Measurements from ENCODE around the gene DLG2.

DLG2 gene

GRCh38 chr11:83687787-83688186, 1939.4 kb downstream of the DLG2 start:
- H3K4me3 ChIP-seq (ENCODE audit: low read depth, low read length): no peak overlapping the region
- TF ChIP-seq CTCF (IDR thresholded peaks at IDR 0.05; ENCODE audit: control insufficient read depth, extremely low read depth, insufficient read depth): no peak
- no peak for DNase-seq (ENCODE audit: low read depth)

- no peak for DNase-seq (ENCODE audit: low read depth)
- no peak for TF ChIP-seq CTCF (IDR thresholded peaks at IDR 0.05; ENCODE audit: control insufficient read depth, extremely low read depth, insufficient read depth)
- no peak overlapping the region for H3K4me3 ChIP-seq (ENCODE audit: low read depth, low read length)
Measured at GRCh38 chr11:83685730-83686129, 1941.4 kb downstream of the DLG2 start.

GRCh38 chr11:83684071-83684470, 1943.1 kb downstream of the DLG2 start:
- TF ChIP-seq CTCF (IDR thresholded peaks at IDR 0.05; ENCODE audit: control insufficient read depth, extremely low read depth, insufficient read depth): no peak
- H3K4me3 ChIP-seq (ENCODE audit: low read depth, low read length): no peak overlapping the region
- DNase-seq (ENCODE audit: low read depth): no peak

- TF ChIP-seq CTCF (IDR thresholded peaks at IDR 0.05; ENCODE audit: control insufficient read depth, extremely low read depth, insufficient read depth): no peak
- H3K4me3 ChIP-seq (ENCODE audit: low read depth, low read length): no peak overlapping the region
- DNase-seq (ENCODE audit: low read depth): no peak
Measured at GRCh38 chr11:83682611-83682973, 1944.6 kb downstream of the DLG2 start.

- no peak for DNase-seq (ENCODE audit: low read depth)
- H3K4me3 ChIP-seq (ENCODE audit: low read depth, low read length): peak overlapping the region; percentile 36; the same call in 1 of the 2 replicates
- no peak for TF ChIP-seq CTCF (IDR thresholded peaks at IDR 0.05; ENCODE audit: control insufficient read depth, extremely low read depth, insufficient read depth)
Measured at GRCh38 chr11:83681906-83682610, 1945.1 kb downstream of the DLG2 start.

- H3K4me3 ChIP-seq (ENCODE audit: low read depth, low read length): peak overlapping the region; percentile 36
- peak; percentile 21 for DNase-seq (ENCODE audit: low read depth)
- TF ChIP-seq CTCF (IDR thresholded peaks at IDR 0.05; ENCODE audit: control insufficient read depth, extremely low read depth, insufficient read depth): no peak
Measured at GRCh38 chr11:83681031-83681781, 1945.9 kb downstream of the DLG2 start.
